GM12891 (cell line): ENCODE data around the gene P2RX5.

Experiments used
- DNase-seq: peaks from one replicate; pipeline ENCODE4 v3.0.0; 2011; ENCODE audit warnings: low spot score; ENCODE audit not compliant: insufficient read length
- FAIRE-seq: peaks from 2 replicates; lab custom pipeline; 2011; peaks lifted over from hg19 to GRCh38; lab: Jason Lieb, UNC
- PAX5 ChIP-seq: IDR thresholded peaks from 2 replicates; pipeline ENCODE4 v1.6.1; 2011; ENCODE audit warnings: low read length, moderate library complexity, mild to moderate bottlenecking; ENCODE audit not compliant: insufficient read depth, severe bottlenecking
- POLR2A ChIP-seq: IDR thresholded peaks from 2 replicates; pipeline ENCODE4 v1.6.1; 2011; ENCODE audit warnings: low read depth, low read length, control low read depth
- POLR2AphosphoS5 ChIP-seq: IDR thresholded peaks from 2 replicates; pipeline ENCODE4 v1.6.1; 2011; ENCODE audit warnings: low read depth, low read length, control low read depth
- POU2F2 ChIP-seq: IDR thresholded peaks from 2 replicates; pipeline ENCODE4 v1.6.1; 2011; ENCODE audit warnings: low read depth, mild to moderate bottlenecking, control low read depth, low read length, moderate library complexity
- SPI1 ChIP-seq: IDR thresholded peaks from 2 replicates; pipeline ENCODE4 v1.6.1; 2011; ENCODE audit warnings: low read depth, low read length, control low read depth
- TAF1 ChIP-seq: IDR thresholded peaks from 2 replicates; pipeline ENCODE4 v1.6.1; 2011; ENCODE audit warnings: low read depth, low read length, control low read depth

P2RX5 gene

GRCh38 chr17:3685174-3685573 lies 10.8 kb downstream of the P2RX5 start:
- TF ChIP-seq POLR2A (no peak), PAX5 (no peak), TAF1 (no peak), POU2F2 (no peak), SPI1 (no peak), POLR2AphosphoS5 (no peak)
- FAIRE-seq (no peak), DNase-seq (no peak)

GRCh38 chr17:3683054-3683511 lies 12.9 kb downstream of the P2RX5 start:
- peak; percentile 95 for FAIRE-seq
- peak; percentile 92 for DNase-seq
- no peak for TF ChIP-seq PAX5
- no peak for TF ChIP-seq SPI1
- no peak for TF ChIP-seq POLR2A
- TF ChIP-seq POLR2AphosphoS5 = no peak
- TF ChIP-seq POU2F2 = peak; percentile 42; the same call in 1 of the 2 replicates

- TF ChIP-seq POLR2A = no peak
- FAIRE-seq = no peak
- no peak for DNase-seq
Measured at GRCh38 chr17:3682033-3682432, 13.9 kb downstream of the P2RX5 start.

- TF ChIP-seq SPI1 = no peak
- no peak for TF ChIP-seq TAF1
- no peak for TF ChIP-seq POLR2AphosphoS5
- no peak for TF ChIP-seq PAX5
- DNase-seq (no peak), FAIRE-seq (no peak)
Measured at GRCh38 chr17:3681565-3681964, 14.4 kb downstream of the P2RX5 start.

- DNase-seq = no peak
- TF ChIP-seq PAX5 = no peak
- no peak for TF ChIP-seq TAF1
- no peak for TF ChIP-seq SPI1
- TF ChIP-seq POU2F2 = no peak
- no peak for TF ChIP-seq POLR2A
- no peak for TF ChIP-seq POLR2AphosphoS5
- no peak for FAIRE-seq
Measured at GRCh38 chr17:3681057-3681456, 14.9 kb downstream of the P2RX5 start.

GRCh38 chr17:3679531-3680126 lies 16.3 kb downstream of the P2RX5 start:
- DNase-seq (no peak), FAIRE-seq (no peak)
- TF ChIP-seq TAF1 (no peak), SPI1 (no peak), PAX5 (no peak), POLR2AphosphoS5 (no peak), POU2F2 (no peak), POLR2A (no peak)

GRCh38 chr17:3678821-3679530 lies 17.0 kb downstream of the P2RX5 start:
- no peak for TF ChIP-seq POLR2A
- no peak for TF ChIP-seq POLR2AphosphoS5
- no peak for TF ChIP-seq TAF1
- no peak for TF ChIP-seq POU2F2
- TF ChIP-seq SPI1 = no peak
- no peak for TF ChIP-seq PAX5
- no peak for FAIRE-seq
- no peak for DNase-seq

GRCh38 chr17:3678095-3678820 lies 17.7 kb downstream of the P2RX5 start:
- no peak for DNase-seq
- FAIRE-seq = no peak
- no peak for TF ChIP-seq TAF1

- TF ChIP-seq POLR2AphosphoS5 (no peak), POLR2A (no peak), PAX5 (no peak), POU2F2 (no peak), TAF1 (no peak), SPI1 (no peak)
- FAIRE-seq (no peak), DNase-seq (no peak)
Measured at GRCh38 chr17:3675886-3676285, 20.1 kb downstream of the P2RX5 start.
